ENCODE results near the gene RANBP9. TPM values are rescaled to one million over a fixed set of nuclear protein-coding genes. Genes with fewer than 3 reads are reported as not detected.

The RANBP9 gene
- total and polyA plus RNA-seq, 9 of the 15 experiments (the other 6 are each of a cell fraction or from before 2014, with no cell fraction given): 27.5 to 130 (median 61.5) TPM

GRCh38 chr6:13613029-13613594 is 98.5 kb downstream of the RANBP9 start (continued):
- TF ChIP-seq REST (IDR thresholded peaks at IDR 0.05; ENCODE audit: borderline replicate concordance): peak; percentile 18; the same call in 1 of the 2 replicates
- TF ChIP-seq REST (CRISPR knock-in tag; IDR thresholded peaks at IDR 0.05; ENCODE audit: low read depth): no peak
- peak; percentile 42 for TF ChIP-seq PRDM10 (IDR thresholded peaks at IDR 0.05; ENCODE audit: partially characterized antibody)
- TF ChIP-seq, protein P1, sequence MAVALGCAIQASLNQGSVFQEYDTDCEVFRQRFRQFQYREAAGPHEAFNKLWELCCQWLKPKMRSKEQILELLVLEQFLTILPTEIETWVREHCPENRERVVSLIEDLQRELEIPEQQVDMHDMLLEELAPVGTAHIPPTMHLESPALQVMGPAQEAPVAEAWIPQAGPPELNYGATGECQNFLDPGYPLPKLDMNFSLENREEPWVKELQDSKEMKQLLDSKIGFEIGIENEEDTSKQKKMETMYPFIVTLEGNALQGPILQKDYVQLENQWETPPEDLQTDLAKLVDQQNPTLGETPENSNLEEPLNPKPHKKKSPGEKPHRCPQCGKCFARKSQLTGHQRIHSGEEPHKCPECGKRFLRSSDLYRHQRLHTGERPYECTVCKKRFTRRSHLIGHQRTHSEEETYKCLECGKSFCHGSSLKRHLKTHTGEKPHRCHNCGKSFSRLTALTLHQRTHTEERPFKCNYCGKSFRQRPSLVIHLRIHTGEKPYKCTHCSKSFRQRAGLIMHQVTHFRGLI (CRISPR knock-in tag; IDR thresholded peaks at IDR 0.05): no peak
- no peak for TF ChIP-seq AFF1 (IDR thresholded peaks at IDR 0.05; ENCODE audit: low read depth in 1 of 2, partially characterized antibody in 2 of 2)
- TF ChIP-seq PRPF4 (IDR thresholded peaks at IDR 0.05; ENCODE audit: insufficient read depth, low read depth, low read length, poor library complexity, severe bottlenecking): no peak
- no peak for TF ChIP-seq PRMT5 (CRISPR knock-in tag; IDR thresholded peaks at IDR 0.05)

Measured in K562 (cell line).